Neuronal stem cell (in vitro differentiated cells): Measurements from ENCODE around the gene COL16A1.

Source experiments
- DNase-seq: peaks from one replicate; pipeline ENCODE4 v3.0.0-alpha.2; 2013; ENCODE audit warnings: low spot score
- H2AFZ ChIP-seq: one replicate; pipeline ENCODE4 v1.6.1; 2013; ENCODE audit warnings: mild to moderate bottlenecking, low read length, inconsistent platforms
- H2AK5ac ChIP-seq: 2 replicates; pipeline ENCODE4 v1.6.1; 2013; ENCODE audit warnings: low read depth, mild to moderate bottlenecking, inconsistent platforms, low read length, moderate library complexity, mixed read lengths
- H2BK120ac ChIP-seq: 2 replicates; pipeline ENCODE4 v1.6.1; 2013; ENCODE audit warnings: low read depth, mild to moderate bottlenecking, inconsistent platforms, low read length, moderate library complexity, mixed read lengths
- H2BK12ac ChIP-seq: one replicate; pipeline ENCODE4 v1.6.1; 2013; ENCODE audit warnings: low read length, inconsistent platforms
- H2BK15ac ChIP-seq: 2 replicates; pipeline ENCODE4 v1.6.1; 2013; ENCODE audit warnings: mild to moderate bottlenecking, low read length, inconsistent platforms, mixed read lengths
- H2BK5ac ChIP-seq: one replicate; pipeline ENCODE4 v1.6.1; 2013; ENCODE audit warnings: inconsistent platforms, mild to moderate bottlenecking, low read length, moderate library complexity
- H3K14ac ChIP-seq: one replicate; pipeline ENCODE4 v1.6.1; 2013; ENCODE audit warnings: low read length, inconsistent platforms
- H3K18ac ChIP-seq: 2 replicates; pipeline ENCODE4 v1.6.1; 2013; ENCODE audit warnings: low read length, inconsistent platforms
- H3K23ac ChIP-seq: 2 replicates; pipeline ENCODE4 v1.6.1; 2013; ENCODE audit warnings: low read depth, mild to moderate bottlenecking, mixed read lengths, low read length, inconsistent platforms; ENCODE audit not compliant: poor library complexity
- H3K27ac ChIP-seq: replicated peaks from 3 replicates; pipeline ENCODE4 v1.5.1; 2013; ENCODE audit warnings: low read length, inconsistent platforms
- H3K27me3 ChIP-seq, 3 experiments: 2 replicates each; pipeline ENCODE4 v1.6.1; 2013; ENCODE audit warnings: low read length in 3 of 3, mild to moderate bottlenecking in 2 of 3, inconsistent platforms in 1 of 3, low read depth in 1 of 3, mixed read lengths in 1 of 3, moderate library complexity in 1 of 3; ENCODE audit not compliant: control insufficient read depth in 3 of 3, insufficient read depth in 3 of 3
- H3K36me3 ChIP-seq, 2 donors: replicated peaks in 1 of 2; 2 replicates each; pipeline ENCODE4 v1.6.1; 2013; ENCODE audit warnings: low read length in 2 of 2; ENCODE audit not compliant: control insufficient read depth in 2 of 2, insufficient read depth in 2 of 2
- H3K4ac ChIP-seq: 2 replicates; pipeline ENCODE4 v1.6.1; 2013; ENCODE audit warnings: inconsistent platforms, mild to moderate bottlenecking, low read length, moderate library complexity
- H3K4me1 ChIP-seq, 2 donors: 1 replicate in 1 of 2; 2 replicates in 1 of 2; pipeline ENCODE4 v1.6.1; 2013; ENCODE audit warnings: low read length in 2 of 2, low read depth in 1 of 2; ENCODE audit not compliant: control insufficient read depth in 2 of 2, insufficient read depth in 1 of 2
- H3K4me2 ChIP-seq: one replicate; pipeline ENCODE4 v1.6.1; 2013; ENCODE audit warnings: mild to moderate bottlenecking, low read length, inconsistent platforms; ENCODE audit not compliant: insufficient read depth, poor library complexity, severe bottlenecking
- H3K4me3 ChIP-seq, 2 donors: 2 replicates each; pipeline ENCODE4 v1.5.1; 2013; ENCODE audit warnings: low read length in 2 of 2, mild to moderate bottlenecking in 2 of 2, inconsistent platforms in 1 of 2, moderate library complexity in 1 of 2
- H3K79me1 ChIP-seq: one replicate; pipeline ENCODE4 v1.6.1; 2013; ENCODE audit warnings: low read depth, mild to moderate bottlenecking, inconsistent platforms, low read length, moderate library complexity
- H3K9ac ChIP-seq: one replicate; pipeline ENCODE4 v1.6.1; 2013; ENCODE audit warnings: mild to moderate bottlenecking, low read depth, low read length, inconsistent platforms; ENCODE audit not compliant: poor library complexity
- H3K9me3 ChIP-seq, 2 donors: replicated peaks in 1 of 2; 2 replicates each; pipeline versions ENCODE3 to v1.6.1; 2013; ENCODE audit warnings: low read length in 2 of 2, mild to moderate bottlenecking in 2 of 2, inconsistent platforms in 1 of 2, low read depth in 1 of 2, mixed read lengths in 1 of 2, moderate library complexity in 1 of 2; ENCODE audit not compliant: control insufficient read depth in 2 of 2, insufficient read depth in 1 of 2
- H4K8ac ChIP-seq: one replicate; pipeline ENCODE4 v1.6.1; 2013; ENCODE audit warnings: low read depth, mild to moderate bottlenecking, inconsistent platforms, low read length, moderate library complexity
- H4K91ac ChIP-seq: one replicate; pipeline ENCODE4 v1.6.1; 2013; ENCODE audit warnings: low read length, low read depth, mild to moderate bottlenecking, inconsistent platforms; ENCODE audit not compliant: poor library complexity
- WGBS, 2 donors: extraction: QIAGEN DNeasy Blood & Tissue Kit; methylation state at CpG; one replicate each; pipeline ENCODE4 v1.1.7; 2013; ENCODE audit warnings: missing lambda C conversion rate in 2 of 2, mixed read lengths in 1 of 2; ENCODE audit not compliant: insufficient read length in 2 of 2, insufficient replicate concordance in 1 of 2; ENCODE audit errors: extremely low coverage in 2 of 2; 5-methylcytosine and 5-hydroxymethylcytosine counted together

The COL16A1 gene

DNA sequence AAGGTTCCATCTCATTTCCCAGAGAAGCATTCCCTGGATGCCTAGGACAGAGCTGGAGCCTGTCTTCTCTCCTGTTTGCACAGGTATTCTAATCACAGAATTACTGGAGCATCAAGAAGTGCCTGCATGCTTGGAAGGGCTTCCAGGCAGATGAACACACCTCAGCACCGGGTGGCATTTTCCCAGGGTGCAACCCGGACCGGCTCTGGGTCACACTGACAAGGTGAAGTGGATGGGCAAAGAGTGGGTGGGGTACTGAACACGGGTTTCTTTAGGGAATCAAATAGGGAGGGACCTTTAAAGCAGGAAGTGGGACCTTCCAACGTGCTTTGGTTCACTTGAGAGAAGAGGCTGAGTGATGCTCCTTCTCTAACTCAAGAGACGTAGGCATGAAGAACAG is 52.1 kb downstream of the COL16A1 start:
- Histone ChIP-seq H3K18ac (no peak overlapping the region), H2BK12ac (no peak overlapping the region), H3K9ac (no peak overlapping the region), H3K27ac (no peak overlapping the region), H3K4me2 (no peak overlapping the region), H2BK15ac (no peak overlapping the region), H4K8ac (no peak overlapping the region), H3K23ac (no peak overlapping the region), H4K91ac (no peak overlapping the region), H2BK5ac (no peak overlapping the region), H2AK5ac (no peak overlapping the region), H3K4me1 (peaks cover 0 to 7% of the 10 kb centered on the region in 2 donors), H3K36me3 (no peaks in the 10 kb centered on the region), H3K79me1 (no peaks in the 10 kb centered on the region), H3K4ac (no peak overlapping the region), H3K27me3 (peaks cover 0 to 37% (median 0%) of the 10 kb centered on the region in 3 experiments), H3K9me3 (no peaks in the 10 kb centered on the region), H2BK120ac (no peak overlapping the region), H2AFZ (no peak overlapping the region), H3K14ac (no peak overlapping the region), H3K4me3 (no peak overlapping the region)
- no peak for DNase-seq
- WGBS, 2 donors, result no CpG with 5 or more reads among the region's 6 CpGs

DNA sequence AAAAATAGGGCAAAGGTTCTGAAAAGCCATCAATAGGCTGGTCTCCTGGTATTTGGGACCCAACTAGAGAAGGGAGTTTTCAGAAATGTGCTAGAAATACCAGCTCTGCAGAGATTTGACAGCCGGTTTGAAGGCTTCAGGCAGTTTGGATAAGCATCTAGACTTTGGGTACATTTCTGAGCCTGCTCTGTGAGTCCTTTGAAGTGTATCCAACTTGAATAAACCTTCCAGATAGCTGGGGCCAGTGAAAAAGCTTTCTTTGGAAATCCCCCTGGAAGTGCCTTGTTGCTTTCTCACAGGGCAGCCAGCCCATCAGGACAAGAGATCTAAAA is 52.8 kb downstream of the COL16A1 start:
- no peak for DNase-seq

DNA sequence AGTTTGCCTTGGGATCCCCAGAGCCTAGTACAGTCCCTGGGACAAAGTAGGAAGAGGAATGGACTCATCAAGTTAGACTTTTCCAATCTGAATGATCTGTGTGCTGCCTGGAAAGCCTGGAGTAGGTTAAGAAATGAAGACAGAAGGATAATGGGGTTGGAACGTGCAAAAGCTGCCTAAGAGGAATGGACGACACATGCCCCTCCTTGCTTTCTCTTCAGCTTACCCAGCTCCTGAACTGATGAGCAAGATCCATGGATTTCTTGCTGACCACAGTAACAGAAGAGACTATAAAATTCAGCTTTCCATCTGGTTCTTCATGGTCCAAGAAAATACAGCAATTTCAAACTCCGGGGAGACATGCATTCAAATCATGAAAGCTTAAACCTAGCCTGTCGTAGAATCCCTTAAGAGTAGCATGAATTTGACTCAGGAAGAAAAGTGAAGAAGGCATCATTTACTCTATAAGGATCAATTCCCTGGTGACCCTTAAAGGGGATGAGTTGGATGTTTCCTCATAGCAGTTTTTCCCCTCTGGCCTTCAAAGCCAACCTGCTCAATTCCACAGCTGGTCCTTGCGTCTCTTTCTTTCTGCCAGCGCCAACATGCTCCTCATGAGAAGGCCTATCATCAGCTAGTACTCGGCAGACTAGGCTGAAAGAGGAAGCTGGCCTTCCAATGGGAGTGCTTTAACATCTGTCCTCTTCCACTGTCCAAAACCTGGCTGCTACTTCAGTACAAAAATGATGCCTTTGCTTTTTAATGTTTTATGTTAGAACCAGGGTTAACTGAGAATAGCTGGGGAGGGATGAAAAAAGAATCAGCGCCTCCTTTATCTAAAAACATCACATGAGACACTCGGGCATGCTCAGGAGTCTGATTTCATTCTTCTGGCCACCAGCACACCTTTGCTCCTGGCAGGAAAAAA is 53.4 kb downstream of the COL16A1 start:
- Histone ChIP-seq H2BK12ac (no peak overlapping the region), H3K4me2 (no peak overlapping the region), H3K27ac (no peak overlapping the region), H3K4me3 (no peak overlapping the region), H3K23ac (no peak overlapping the region), H3K79me1 (no peaks in the 10 kb centered on the region), H3K9me3 (no peaks in the 10 kb centered on the region), H3K18ac (no peak overlapping the region), H2BK120ac (no peak overlapping the region), H3K4ac (no peak overlapping the region), H2BK15ac (no peak overlapping the region), H4K8ac (no peak overlapping the region), H3K14ac (no peak overlapping the region), H3K9ac (no peak overlapping the region), H4K91ac (no peak overlapping the region), H2AK5ac (no peak overlapping the region), H3K27me3 (peaks cover 0 to 26% (median 0%) of the 10 kb centered on the region in 3 experiments), H2BK5ac (no peak overlapping the region), H3K36me3 (no peaks in the 10 kb centered on the region), H3K4me1 (peaks cover 0 to 3% of the 10 kb centered on the region in 2 donors), H2AFZ (no peak overlapping the region)
- no peak for DNase-seq
- no CpG with 5 or more reads among the region's 9 CpGs for WGBS, 2 donors

More for the DNA sequence above, 52.8 kb downstream of the COL16A1 start:
- H3K9ac ChIP-seq, result no peak overlapping the region
- no peak overlapping the region for H3K4me2 ChIP-seq
- no peak overlapping the region for H3K14ac ChIP-seq
- H4K8ac ChIP-seq, result no peak overlapping the region
- H2AK5ac ChIP-seq, result no peak overlapping the region
- no peak overlapping the region for H3K18ac ChIP-seq
- no peak overlapping the region for H2BK120ac ChIP-seq
- no peaks in the 10 kb centered on the region for H3K36me3 ChIP-seq
- H3K27ac ChIP-seq, result no peak overlapping the region
- H3K79me1 ChIP-seq, result no peaks in the 10 kb centered on the region
- WGBS, 2 donors, result no CpG with 5 or more reads among the region's 1 CpG
- H3K9me3 ChIP-seq, result no peaks in the 10 kb centered on the region
- H3K4me3 ChIP-seq, result no peak overlapping the region
- H2BK15ac ChIP-seq, result no peak overlapping the region
- H3K27me3 ChIP-seq, result peaks cover 0 to 32% (median 0%) of the 10 kb centered on the region in 3 experiments
- H2AFZ ChIP-seq, result no peak overlapping the region
- no peak overlapping the region for H2BK5ac ChIP-seq
- H2BK12ac ChIP-seq, result no peak overlapping the region
- H3K23ac ChIP-seq, result no peak overlapping the region
- H4K91ac ChIP-seq, result no peak overlapping the region
- no peak overlapping the region for H3K4ac ChIP-seq
- H3K4me1 ChIP-seq, result peaks cover 0 to 5% of the 10 kb centered on the region in 2 donors

DNA sequence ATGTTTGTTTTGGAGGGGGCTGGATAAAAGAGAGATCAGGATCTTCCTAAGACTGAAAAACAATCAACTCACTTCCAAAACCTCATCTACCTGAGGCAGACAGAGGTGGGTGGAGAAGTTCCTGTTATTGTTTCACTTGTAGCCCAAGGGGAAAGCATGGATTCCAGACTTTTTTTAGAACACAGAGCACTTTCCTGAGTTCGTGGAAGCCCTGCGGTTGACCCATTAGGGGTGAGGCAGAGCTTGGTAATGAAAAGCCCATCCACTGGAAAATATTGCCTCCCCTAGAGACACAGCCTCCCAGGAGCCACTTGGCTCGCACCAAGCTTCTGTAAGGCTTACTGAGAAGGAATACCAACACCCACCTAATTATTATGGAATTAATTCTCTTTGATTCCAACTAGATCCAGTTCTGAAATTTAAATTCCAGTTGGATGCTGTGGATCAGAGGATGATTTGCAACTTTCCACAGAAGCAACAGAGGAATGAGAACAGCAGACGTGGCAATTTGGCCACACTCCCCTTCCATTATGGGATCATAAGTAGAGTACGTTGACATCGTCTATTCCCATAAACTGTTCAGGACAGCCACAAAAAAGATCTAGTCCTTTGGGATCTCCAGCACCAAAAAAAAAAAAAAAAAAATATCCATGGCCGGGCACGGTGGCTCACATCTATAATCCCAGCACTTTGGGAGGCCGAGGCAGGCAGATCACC is 55.0 kb downstream of the COL16A1 start:
- H2AFZ ChIP-seq, result no peak overlapping the region
- peaks cover 0 to 16% (median 0%) of the 10 kb centered on the region in 3 experiments for H3K27me3 ChIP-seq
- H2BK15ac ChIP-seq, result no peak overlapping the region
- no peak overlapping the region for H3K4me2 ChIP-seq
- H2BK120ac ChIP-seq, result no peak overlapping the region
- H3K36me3 ChIP-seq, result no peaks in the 10 kb centered on the region
- H3K9me3 ChIP-seq, result no peaks in the 10 kb centered on the region
- no peak overlapping the region for H3K23ac ChIP-seq
- H3K9ac ChIP-seq, result no peak overlapping the region
- no peak overlapping the region for H4K91ac ChIP-seq
- no peak overlapping the region for H2BK5ac ChIP-seq
- no CpG with 5 or more reads among the region's 9 CpGs for WGBS, 2 donors
- H2BK12ac ChIP-seq, result no peak overlapping the region
- H3K4me1 ChIP-seq, result peaks cover 3 to 6% of the 10 kb centered on the region in 2 donors
- H3K4me3 ChIP-seq, result no peak overlapping the region
- H3K18ac ChIP-seq, result no peak overlapping the region
- DNase-seq, result no peak
- H3K14ac ChIP-seq, result no peak overlapping the region
- peaks cover 1% of the 10 kb centered on the region for H3K79me1 ChIP-seq
- H2AK5ac ChIP-seq, result no peak overlapping the region
- H3K27ac ChIP-seq, result no peak overlapping the region
- no peak overlapping the region for H3K4ac ChIP-seq
- no peak overlapping the region for H4K8ac ChIP-seq
